Kidney epithelial cell (primary cell): Measurements from ENCODE around the gene ACTBL2. TPM values are rescaled to one million over a fixed set of nuclear protein-coding genes. Genes with fewer than 3 reads are reported as not detected.

ENCODE experiments used
- DNase-seq: peaks from one replicate; pipeline ENCODE4 v3.0.0-alpha.2; 2010; ENCODE audit warnings: low read depth
- H3K27me3 ChIP-seq: 2 replicates; pipeline ENCODE4 v1.6.0; 2011; ENCODE audit warnings: low read length; ENCODE audit not compliant: control insufficient read depth, insufficient read depth
- H3K36me3 ChIP-seq: 2 replicates; pipeline ENCODE4 v1.5.1; 2011; ENCODE audit warnings: low read length; ENCODE audit not compliant: control insufficient read depth, insufficient read depth
- H3K4me3 ChIP-seq: 2 replicates; pipeline ENCODE4 v1.5.1; 2011; ENCODE audit warnings: low read depth, mild to moderate bottlenecking, control low read depth, low read length
- total RNA-seq: library from RNA; depleted of rRNA; stranded (reverse); fragments of >200 nt; gene quantifications from 2 replicates; pipeline ENCODE4 v1.2.3, GENCODE V29; 2015
- TF ChIP-seq, protein P1 (sequence below): IDR thresholded peaks from 2 replicates; pipeline ENCODE4 v1.5.1; 2011; ENCODE audit warnings: mild to moderate bottlenecking, moderate library complexity, low read length, control low read depth, inconsistent platforms; ENCODE audit not compliant: insufficient read depth, poor library complexity, severe bottlenecking

ACTBL2 gene
- total RNA-seq, 1 donor from 2014 or later = 1.3 TPM

DNA sequence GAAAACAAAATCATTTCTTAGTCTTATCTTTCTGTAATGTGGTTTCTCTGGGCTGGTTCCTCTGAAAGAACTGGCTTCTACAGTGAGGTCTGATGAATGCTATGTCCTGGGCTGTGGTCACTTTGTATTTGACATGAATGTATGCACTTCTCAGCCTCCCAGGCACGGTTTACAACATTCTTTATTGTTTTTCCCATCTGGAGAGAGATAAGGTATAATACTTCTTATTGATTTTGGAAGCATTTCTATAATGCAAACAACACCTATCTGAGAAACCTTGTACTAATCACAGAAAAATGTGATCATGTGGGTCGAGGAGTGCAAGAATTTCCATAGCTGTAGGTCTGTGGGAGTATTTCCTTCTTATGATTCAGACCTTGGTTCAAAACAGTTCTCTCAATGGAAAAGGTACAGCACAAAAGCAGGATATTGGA, 46.9 kb downstream of the ACTBL2 start:
- peak; percentile 84 for DNase-seq
- Histone ChIP-seq H3K36me3 (no peaks in the 10 kb centered on the region), H3K27me3 (no peaks in the 10 kb centered on the region), H3K4me3 (no peak overlapping the region)
- TF ChIP-seq, protein P1, sequence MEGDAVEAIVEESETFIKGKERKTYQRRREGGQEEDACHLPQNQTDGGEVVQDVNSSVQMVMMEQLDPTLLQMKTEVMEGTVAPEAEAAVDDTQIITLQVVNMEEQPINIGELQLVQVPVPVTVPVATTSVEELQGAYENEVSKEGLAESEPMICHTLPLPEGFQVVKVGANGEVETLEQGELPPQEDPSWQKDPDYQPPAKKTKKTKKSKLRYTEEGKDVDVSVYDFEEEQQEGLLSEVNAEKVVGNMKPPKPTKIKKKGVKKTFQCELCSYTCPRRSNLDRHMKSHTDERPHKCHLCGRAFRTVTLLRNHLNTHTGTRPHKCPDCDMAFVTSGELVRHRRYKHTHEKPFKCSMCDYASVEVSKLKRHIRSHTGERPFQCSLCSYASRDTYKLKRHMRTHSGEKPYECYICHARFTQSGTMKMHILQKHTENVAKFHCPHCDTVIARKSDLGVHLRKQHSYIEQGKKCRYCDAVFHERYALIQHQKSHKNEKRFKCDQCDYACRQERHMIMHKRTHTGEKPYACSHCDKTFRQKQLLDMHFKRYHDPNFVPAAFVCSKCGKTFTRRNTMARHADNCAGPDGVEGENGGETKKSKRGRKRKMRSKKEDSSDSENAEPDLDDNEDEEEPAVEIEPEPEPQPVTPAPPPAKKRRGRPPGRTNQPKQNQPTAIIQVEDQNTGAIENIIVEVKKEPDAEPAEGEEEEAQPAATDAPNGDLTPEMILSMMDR = no peak

GRCh38 chr5:57434683-57435082, 47.9 kb downstream of the ACTBL2 start:
- TF ChIP-seq, protein P1 = no peak
- H3K27me3 ChIP-seq = no peaks in the 10 kb centered on the region
- DNase-seq = no peak
- no peaks in the 10 kb centered on the region for H3K36me3 ChIP-seq
- H3K4me3 ChIP-seq = no peak overlapping the region

DNA sequence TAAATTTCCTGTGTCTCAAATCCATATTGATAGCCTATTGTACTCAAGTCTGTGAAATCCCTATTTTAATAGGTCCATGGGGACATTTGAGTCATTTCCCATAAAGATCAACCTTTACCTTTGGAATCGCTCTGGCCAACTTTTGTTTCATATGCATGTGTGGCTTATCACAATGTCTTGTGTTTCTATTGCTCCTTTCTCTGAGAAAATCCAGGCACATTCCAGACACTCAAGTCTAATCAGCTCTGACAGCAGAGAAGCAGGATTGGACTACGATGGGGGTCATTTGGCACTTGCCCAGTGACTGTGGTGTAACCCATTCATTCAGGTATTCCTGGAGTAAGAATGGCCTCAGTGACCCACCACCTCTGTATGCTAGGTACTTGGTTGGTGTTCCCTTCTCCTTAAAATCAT, 48.4 kb downstream of the ACTBL2 start:
- no peak for DNase-seq
- Histone ChIP-seq H3K27me3 (no peaks in the 10 kb centered on the region), H3K4me3 (no peak overlapping the region), H3K36me3 (no peaks in the 10 kb centered on the region)
- TF ChIP-seq, protein P1 = no peak

DNA sequence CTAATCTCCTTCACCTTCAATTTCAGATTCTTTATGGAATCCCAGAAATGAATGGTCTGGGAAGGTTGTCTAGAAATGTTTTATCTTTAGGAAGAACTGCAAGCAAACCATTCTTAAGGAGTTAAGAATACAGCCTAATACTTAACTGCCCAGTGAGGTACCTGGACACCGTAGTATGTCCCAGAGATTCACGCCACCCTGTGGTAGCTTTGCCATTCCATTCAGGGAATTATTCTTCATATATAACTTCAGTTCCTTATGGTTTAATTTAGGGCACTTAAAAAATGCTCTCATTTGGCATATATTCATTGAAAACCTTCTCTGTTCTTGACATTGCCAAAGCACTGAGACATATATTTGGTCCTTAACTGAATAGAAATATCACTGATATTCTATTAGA, 49.7 kb downstream of the ACTBL2 start:
- TF ChIP-seq, protein P1 = no peak
- no peak for DNase-seq
- Histone ChIP-seq H3K36me3 (no peaks in the 10 kb centered on the region), H3K27me3 (no peaks in the 10 kb centered on the region), H3K4me3 (no peak overlapping the region)

DNA sequence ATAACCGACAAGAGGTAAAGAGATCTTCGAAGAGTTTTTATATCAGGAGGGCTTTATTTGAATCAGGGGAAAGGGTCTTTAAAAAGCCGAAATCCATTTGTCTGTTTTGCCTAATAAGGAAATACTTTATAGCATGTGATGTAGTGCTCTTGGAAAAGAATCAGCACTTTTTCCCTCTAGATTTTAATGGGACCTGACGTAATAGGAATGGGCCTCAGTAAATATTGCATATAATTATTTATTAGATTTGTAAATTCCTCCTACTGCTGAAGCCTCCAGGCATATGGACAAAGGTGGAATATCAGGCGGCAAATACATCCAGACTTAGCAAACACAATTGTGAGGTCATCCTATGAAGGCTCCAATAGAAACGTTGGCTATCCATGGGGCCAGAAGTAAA, 50.9 kb downstream of the ACTBL2 start:
- Histone ChIP-seq H3K36me3 (no peaks in the 10 kb centered on the region), H3K27me3 (no peaks in the 10 kb centered on the region), H3K4me3 (no peak overlapping the region)
- TF ChIP-seq, protein P1 = no peak
- DNase-seq = no peak
